NCI-H510A (cell line): ENCODE measurements around the gene SPATA32.
A peak's percentile ranks its signal among the peaks of the same experiment; 100 is the strongest.

Experiments used
- DNase-seq: peaks from one replicate; lab custom pipeline; 2025; lab: John Stamatoyannopoulos, UW

SPATA32 gene

GRCh38 chr17:45246861-45247428 is 14.9 kb downstream of the SPATA32 start:
- DNase-seq, result peak; percentile 37

- no peak for DNase-seq
These were observed 15.6 kb downstream of the SPATA32 start for GRCh38 chr17:45246338-45246737.

- no peak for DNase-seq
These were observed 16.9 kb downstream of the SPATA32 start for GRCh38 chr17:45244725-45245656.

- peak; percentile 67 for DNase-seq
These were observed 18.1 kb downstream of the SPATA32 start for GRCh38 chr17:45243750-45244149.

GRCh38 chr17:45242029-45242414 is 19.9 kb downstream of the SPATA32 start:
- no peak for DNase-seq

- peak; percentile 27 for DNase-seq
These were observed 20.4 kb downstream of the SPATA32 start for GRCh38 chr17:45241328-45242028.

GRCh38 chr17:45240905-45241327 is 21.0 kb downstream of the SPATA32 start:
- DNase-seq, result no peak

- DNase-seq, result no peak
These were observed 23.6 kb downstream of the SPATA32 start for GRCh38 chr17:45238155-45238774.

GRCh38 chr17:45237686-45238085 is 24.2 kb downstream of the SPATA32 start:
- no peak for DNase-seq

- no peak for DNase-seq
These were observed 25.6 kb downstream of the SPATA32 start for GRCh38 chr17:45236282-45236606.

GRCh38 chr17:45235416-45236281 is 26.2 kb downstream of the SPATA32 start:
- DNase-seq, result no peak

- peak; percentile 22 for DNase-seq
These were observed 27.1 kb downstream of the SPATA32 start for GRCh38 chr17:45234641-45235415.

GRCh38 chr17:45233423-45233924 is 28.4 kb downstream of the SPATA32 start:
- DNase-seq, result no peak

- no peak for DNase-seq
These were observed 29.1 kb downstream of the SPATA32 start for GRCh38 chr17:45232514-45233422.

GRCh38 chr17:45231481-45232116 is 30.3 kb downstream of the SPATA32 start:
- DNase-seq, result no peak

- DNase-seq, result no peak
These were observed 31.0 kb downstream of the SPATA32 start for GRCh38 chr17:45230787-45231480.

GRCh38 chr17:45230410-45230786 is 31.5 kb downstream of the SPATA32 start:
- no peak for DNase-seq

- no peak for DNase-seq
These were observed 32.0 kb downstream of the SPATA32 start for GRCh38 chr17:45229681-45230409.
